ENCODE results near the gene PRDM16. TPM values are rescaled to one million over a fixed set of nuclear protein-coding genes. Genes with fewer than 3 reads are reported as not detected.
A peak's percentile ranks its signal among the peaks of the same experiment; 100 is the strongest.

PRDM16 gene
- total and polyA plus RNA-seq, 2 of the 8 experiments (the other 6 are each of a cell fraction or from before 2014, with no cell fraction given) = 0.39 to 0.43 TPM

DNA sequence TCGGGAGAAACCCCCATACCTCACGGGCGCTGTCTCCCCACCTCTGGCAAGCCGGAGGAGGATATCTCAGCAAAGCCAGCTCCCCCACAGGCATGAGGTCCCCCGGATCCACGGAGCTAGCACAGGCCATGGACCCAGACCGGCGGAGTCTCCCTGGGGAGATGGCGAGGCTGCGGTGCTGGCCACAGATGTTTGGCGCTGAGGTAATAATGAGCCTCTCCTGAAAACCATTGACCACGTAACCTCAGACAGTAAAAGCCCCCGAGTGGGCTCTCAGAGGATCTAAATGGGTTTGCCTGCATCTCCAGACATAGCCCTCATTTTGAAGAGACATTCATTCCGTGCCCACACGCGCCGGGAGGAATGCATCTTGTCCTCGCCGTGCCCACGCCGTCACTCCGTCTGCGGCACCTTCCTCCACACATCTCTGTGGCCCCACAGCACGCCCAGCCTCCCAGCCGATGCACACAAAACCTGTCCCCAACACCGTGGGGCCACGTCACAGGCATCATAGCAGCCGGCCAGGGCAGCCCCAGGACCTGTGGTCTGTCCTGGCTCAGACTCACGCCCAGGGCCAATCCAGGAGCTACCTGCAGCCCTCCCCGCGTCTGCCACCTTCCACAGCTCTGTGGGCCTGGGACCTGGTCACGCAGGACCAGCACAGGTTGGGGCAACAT lies 150.9 kb downstream of the PRDM16 start:
- no peaks in the 10 kb centered on the region for H3K79me2 ChIP-seq (ENCODE audit: control insufficient read depth in 1 of 2, insufficient read depth in 2 of 2, low read length in 2 of 2)
- H4K5ac ChIP-seq (ENCODE audit: insufficient read length, low read depth, low read length) = no peak overlapping the region
- H3K27ac ChIP-seq (ENCODE audit: low read depth, low read length) = no peak overlapping the region
- no peak overlapping the region for H3K9ac ChIP-seq (replicated peaks in 1 of 4; ENCODE audit: extremely low read depth in 1 of 4, low read depth in 3 of 4, low read length in 3 of 4)
- FAIRE-seq = no peak
- H3K4me3 ChIP-seq (ENCODE audit: extremely low read depth in 1 of 4, insufficient read depth in 2 of 4, low read depth in 3 of 4, low read length in 4 of 4) = no peak overlapping the region
- H3K79me1 ChIP-seq (ENCODE audit: low read depth, low read length) = no peaks in the 10 kb centered on the region
- H4K8ac ChIP-seq (ENCODE audit: extremely low read depth, insufficient read depth, low read length) = 0 out of 2 replicates have a peak overlapping the region, but pooled peaks have one; percentile 57
- no peak overlapping the region for H3K18ac ChIP-seq (ENCODE audit: extremely low read depth, low read length)
- H2AFZ ChIP-seq (ENCODE audit: low read length) = no peak overlapping the region
- no peaks in the 10 kb centered on the region for H3K27me3 ChIP-seq (replicated peaks in 1 of 4; ENCODE audit: control insufficient read depth in 3 of 4, extremely low read depth in 1 of 4, insufficient read depth in 3 of 4, low read length in 3 of 4)
- H2BK120ac ChIP-seq (replicated peaks; ENCODE audit: low read depth, low read length) = no peak overlapping the region
- H2BK5ac ChIP-seq (ENCODE audit: low read depth, low read length) = no peak overlapping the region; the same call in 1 of the 2 replicates
- no peak overlapping the region for H3K4me2 ChIP-seq (ENCODE audit: insufficient read depth in 1 of 2, low read depth in 2 of 2, low read length in 2 of 2)
- ChIA-PET CTCF (ENCODE audit: partially characterized antibody) (interaction anchor here (1.3 to 1.7 kb wide), 4 partner anchors 24 to 204 kb away, joined by 3 to 6 read pairs (median 4); no protein-coding TSS in a partner anchor), POLR2A (ENCODE audit: partially characterized antibody) (no interaction called here)
- peaks cover 0 to 7% (median 4%) of the 10 kb centered on the region in 4 experiments; a peak in 4 of 7 replicates for H3K4me1 ChIP-seq (replicated peaks in 1 of 4; ENCODE audit: control insufficient read depth in 3 of 4, insufficient read depth in 4 of 4, low read length in 3 of 4)
- H4K91ac ChIP-seq (replicated peaks; ENCODE audit: insufficient read length, low read length) = no peak overlapping the region
- no peak overlapping the region for H3K56ac ChIP-seq (replicated peaks; ENCODE audit: insufficient read length, low read depth, low read length)
- no peak overlapping the region for H2BK20ac ChIP-seq (ENCODE audit: low read length)
- H3K14ac ChIP-seq (ENCODE audit: insufficient read length) = no peak overlapping the region
- H3K23ac ChIP-seq (ENCODE audit: insufficient read length) = no peak overlapping the region
- H4K20me1 ChIP-seq (replicated peaks in 1 of 2; ENCODE audit: control insufficient read depth in 1 of 2, insufficient read depth in 2 of 2, low read length in 2 of 2) = no peaks in the 10 kb centered on the region
- no peaks in the 10 kb centered on the region for H3K36me3 ChIP-seq (ENCODE audit: control insufficient read depth in 2 of 4, insufficient read depth in 4 of 4, low read length in 3 of 4)
- no peak for DNase-seq (ENCODE audit: low read depth in 1 of 2, low spot score in 2 of 2)
- WGBS, 2 experiments (ENCODE audit: extremely low coverage in 1 of 2, insufficient coverage in 1 of 2, insufficient read length in 1 of 2, insufficient replicate concordance in 2 of 2, low coverage in 1 of 2, low lambda C conversion rate in 2 of 2, missing lambda C conversion rate in 1 of 2) = 90% methylated on average over 24 of the region's 32 CpGs; no CpG with 5 or more reads in 1 of the 2 experiments
- H3K4ac ChIP-seq (replicated peaks; ENCODE audit: insufficient read length, low read depth, low read length) = no peak overlapping the region
- no peak overlapping the region for H2BK15ac ChIP-seq (ENCODE audit: low read length)
- H3K9me3 ChIP-seq (ENCODE audit: insufficient read depth in 2 of 2, low read depth in 1 of 2, low read length in 1 of 2) = no peaks in the 10 kb centered on the region
- no peaks in the 10 kb centered on the region for H3K23me2 ChIP-seq (ENCODE audit: low read depth, low read length)
- H2BK12ac ChIP-seq (ENCODE audit: low read depth, low read length) = 0 out of 2 replicates have a peak overlapping the region, but pooled peaks have one; percentile 50
- H2AK5ac ChIP-seq (ENCODE audit: low read depth, low read length) = no peak overlapping the region
- TF ChIP-seq SAP30 (IDR thresholded peaks at IDR 0.05; ENCODE audit: insufficient read depth, insufficient replicate concordance, low read length) = no peak
- no peak for TF ChIP-seq BRCA1 (IDR thresholded peaks at IDR 0.05; ENCODE audit: low read depth, low read length)
- TF ChIP-seq RAD21 (IDR thresholded peaks at IDR 0.05 in 1 of 2, conservative IDR thresholded peaks at IDR 0.05 in 1 of 2; ENCODE audit: low read depth in 2 of 2, low read length in 2 of 2) = no peak
- no peak for TF ChIP-seq MAX (IDR thresholded peaks at IDR 0.05)
- TF ChIP-seq YY1 (IDR thresholded peaks at IDR 0.05; ENCODE audit: low read depth, low read length) = no peak
- no peak for TF ChIP-seq TBP (IDR thresholded peaks at IDR 0.05; ENCODE audit: low read depth, low read length)
- no peak for TF ChIP-seq NRF1 (IDR thresholded peaks at IDR 0.05; ENCODE audit: low read depth, low read length)
- no peak for TF ChIP-seq EP300 (IDR thresholded peaks at IDR 0.05; ENCODE audit: borderline replicate concordance in 1 of 2, low read depth in 2 of 2, low read length in 2 of 2)
- no peak for TF ChIP-seq KDM4A (IDR thresholded peaks at IDR 0.05; ENCODE audit: low read depth, low read length, severe bottlenecking)
- TF ChIP-seq NANOG (IDR thresholded peaks at IDR 0.05; ENCODE audit: insufficient read depth, low read depth, low read length, poor library complexity, severe bottlenecking) = no peak
- no peak for TF ChIP-seq CHD2 (IDR thresholded peaks at IDR 0.05; ENCODE audit: low read length)
- no peak for TF ChIP-seq JUN (IDR thresholded peaks at IDR 0.05; ENCODE audit: low read depth, low read length)

Measured in H1 (cell line).